Measurements from ENCODE around the gene KHDC4. TPM values are rescaled to one million over a fixed set of nuclear protein-coding genes. Genes with fewer than 3 reads are reported as not detected.

Gene KHDC4
- total and polyA plus RNA-seq, 2 of the 13 experiments (the other 11 are each of a cell fraction or from before 2014, with no cell fraction given) = 33.5 to 92.0 TPM

- TF ChIP-seq ZFP62 (CRISPR knock-in tag; IDR thresholded peaks at IDR 0.05) = no peak
- no peak; the same call in 1 of the 2 replicates for TF ChIP-seq SNAPC2 (CRISPR knock-in tag; IDR thresholded peaks at IDR 0.05)
- peak; percentile 65 for TF ChIP-seq ZMYM3 (CRISPR knock-in tag; IDR thresholded peaks at IDR 0.05)
- TF ChIP-seq ZNF672 (CRISPR knock-in tag; IDR thresholded peaks at IDR 0.05) = no peak
- peak; percentile 84; the same call in 1 of the 2 replicates for TF ChIP-seq MTA1 (CRISPR knock-in tag; IDR thresholded peaks at IDR 0.05; ENCODE audit: borderline replicate concordance)
- no peak for TF ChIP-seq BATF2 (CRISPR knock-in tag; IDR thresholded peaks at IDR 0.05)
- peak; percentile 71; the same call in 1 of the 2 replicates for TF ChIP-seq ZNF878 (CRISPR knock-in tag; IDR thresholded peaks at IDR 0.05)
- TF ChIP-seq STAG1 (CRISPR knock-in tag; IDR thresholded peaks at IDR 0.05) = peak; percentile 18; the same call in 1 of the 2 replicates
- TF ChIP-seq FUBP1 (CRISPR knock-in tag; IDR thresholded peaks at IDR 0.05; ENCODE audit: borderline replicate concordance) = no peak
- TF ChIP-seq ZNF816 (CRISPR knock-in tag; IDR thresholded peaks at IDR 0.05; ENCODE audit: borderline replicate concordance) = peak; percentile 32; the same call in 1 of the 2 replicates
- TF ChIP-seq PBX2 (CRISPR knock-in tag; IDR thresholded peaks at IDR 0.05) = peak; percentile 54
- TF ChIP-seq ZFY (CRISPR knock-in tag; IDR thresholded peaks at IDR 0.05) = peak; percentile 91
- TF ChIP-seq RBFOX2 (IDR thresholded peaks at IDR 0.05; ENCODE audit: low read depth, low read length) = no peak
- peak; percentile 82 for TF ChIP-seq ZBTB7B (CRISPR knock-in tag; IDR thresholded peaks at IDR 0.05)
- 0 out of 2 replicates have a peak, but pooled peaks have one; percentile 46 for TF ChIP-seq ZNF761 (CRISPR knock-in tag; conservative IDR thresholded peaks at IDR 0.05)
- no peak for TF ChIP-seq ZNF850 (CRISPR knock-in tag; conservative IDR thresholded peaks at IDR 0.05)
- TF ChIP-seq WIZ (CRISPR knock-in tag; IDR thresholded peaks at IDR 0.05) = no peak
- peak; percentile 90 for TF ChIP-seq ESRRA (CRISPR knock-in tag; IDR thresholded peaks at IDR 0.05; ENCODE audit: low read depth)
- no peak for TF ChIP-seq E2F5 (CRISPR knock-in tag; conservative IDR thresholded peaks at IDR 0.05)
- no peak for TF ChIP-seq ZNF512 (CRISPR knock-in tag; IDR thresholded peaks at IDR 0.05)
- TF ChIP-seq NFE2L2 (IDR thresholded peaks at IDR 0.05; ENCODE audit: low read length) = no peak
- no peak for TF ChIP-seq ZNF777 (CRISPR knock-in tag; IDR thresholded peaks at IDR 0.05)
- peak; percentile 84 for TF ChIP-seq GATAD2A (CRISPR knock-in tag; IDR thresholded peaks at IDR 0.05)
- TF ChIP-seq FOXJ3 (CRISPR knock-in tag; IDR thresholded peaks at IDR 0.05; ENCODE audit: borderline replicate concordance) = peak; percentile 61; the same call in 1 of the 2 replicates
- 0 out of 2 replicates have a peak, but pooled peaks have one; percentile 48 for TF ChIP-seq YEATS2 (CRISPR knock-in tag; IDR thresholded peaks at IDR 0.05; ENCODE audit: borderline replicate concordance)
- no peak for TF ChIP-seq HIVEP1 (CRISPR knock-in tag; IDR thresholded peaks at IDR 0.05)
Observed at GRCh38 chr1:155967341-155968050, 33.3 kb upstream of the KHDC4 start (continued).
